Endothelial cell of umbilical vein (primary cell): ENCODE results near the gene CTU2. TPM values are rescaled to one million over a fixed set of nuclear protein-coding genes. Genes with fewer than 3 reads are reported as not detected.

ENCODE experiments used
- BruUV-seq: library from RNA; stranded (reverse); fragments of 400-500 nt; replicated peaks from 2 replicates; lab custom pipeline; 2021; lab: Mats Ljungman, UMichigan
- CTCF ChIA-PET: fragments of 300-600, 350-600 bp; sonication (Branson Sonifier 250); formaldehyde crosslinking; loops from one replicate; lab custom pipeline; 2021; ENCODE audit warnings: antibody characterized with exemption, inconsistent platforms; lab: Charles Lee
- POLR2A ChIA-PET: fragments of 300-600, 350-600 bp; sonication (Branson Sonifier 250); formaldehyde crosslinking; loops from one replicate; lab custom pipeline; 2021; ENCODE audit warnings: antibody characterized with exemption, inconsistent platforms; lab: Charles Lee
- DNase-seq: peaks from one replicate; pipeline ENCODE4 v3.0.0-alpha.2; 2011; ENCODE audit warnings: low read depth, low spot score
- FAIRE-seq: peaks from 2 replicates; lab custom pipeline; 2011; peaks lifted over from hg19 to GRCh38; lab: Jason Lieb, UNC
- H2AFZ ChIP-seq: 2 replicates; pipeline ENCODE4 v1.6.0; 2012; ENCODE audit warnings: low read depth, low read length, control low read depth, inconsistent platforms
- H3K27ac ChIP-seq: 2 replicates; pipeline ENCODE4 v1.5.1; 2011; ENCODE audit warnings: low read depth, mild to moderate bottlenecking, control low read depth, low read length, moderate library complexity; ENCODE audit not compliant: insufficient read depth
- H3K27me3 ChIP-seq, 2 experiments: 2 replicates each; pipeline versions ENCODE4 v1.6.0 to v1.6.1; 2011; ENCODE audit warnings: low read length in 2 of 2, mixed read lengths in 1 of 2; ENCODE audit not compliant: control insufficient read depth in 2 of 2, insufficient read depth in 2 of 2
- H3K36me3 ChIP-seq, 2 experiments: 2 replicates in 1 of 2; 3 replicates in 1 of 2; pipeline ENCODE4 v1.5.1; 2011; ENCODE audit warnings: low read length in 2 of 2, mild to moderate bottlenecking in 1 of 2, moderate library complexity in 1 of 2; ENCODE audit not compliant: control insufficient read depth in 2 of 2, insufficient read depth in 2 of 2; ENCODE audit errors: extremely low read depth in 1 of 2
- H3K4me1 ChIP-seq: 3 replicates; pipeline ENCODE4 v1.5.1; 2011; ENCODE audit warnings: mild to moderate bottlenecking, low read length; ENCODE audit not compliant: control insufficient read depth, insufficient read depth; ENCODE audit errors: extremely low read depth
- H3K4me2 ChIP-seq: 2 replicates; pipeline ENCODE4 v1.6.1; 2011; ENCODE audit warnings: low read length, control low read depth, mixed read lengths; ENCODE audit not compliant: insufficient read depth
- H3K4me3 ChIP-seq, 3 experiments: fragments of 200-600 bp in 1 of 3; sonication (generic), shearing (Covaris generic) in 1 of 3; replicated peaks in 1 of 3; 2 replicates each; pipeline ENCODE4 v1.5.1; 2011 to 2016; ENCODE audit warnings: control low read depth in 3 of 3, low read length in 3 of 3, mild to moderate bottlenecking in 2 of 3, inconsistent platforms in 1 of 3, low read depth in 1 of 3, moderate library complexity in 1 of 3; ENCODE audit not compliant: insufficient read depth in 1 of 3
- H3K79me2 ChIP-seq: 2 replicates; pipeline ENCODE4 v1.6.0; 2012; ENCODE audit warnings: low read length, inconsistent platforms; ENCODE audit not compliant: control insufficient read depth, insufficient read depth
- H3K9ac ChIP-seq: replicated peaks from 2 replicates; pipeline ENCODE3; 2011; ENCODE audit warnings: low read length, control low read depth; ENCODE audit not compliant: insufficient read depth; ENCODE audit errors: extremely low read depth
- H3K9me1 ChIP-seq: replicated peaks from 3 replicates; pipeline ENCODE4 v1.6.0; 2011; ENCODE audit warnings: mild to moderate bottlenecking, low read length; ENCODE audit not compliant: control insufficient read depth, insufficient read depth; ENCODE audit errors: extremely low read depth
- H3K9me3 ChIP-seq: replicated peaks from 2 replicates; pipeline ENCODE4 v1.5.1; 2012; ENCODE audit warnings: low read length, inconsistent platforms; ENCODE audit not compliant: control insufficient read depth, insufficient read depth
- H4K20me1 ChIP-seq: replicated peaks from 2 replicates; pipeline ENCODE3; 2011; ENCODE audit warnings: mild to moderate bottlenecking, low read length; ENCODE audit not compliant: control insufficient read depth, insufficient read depth; ENCODE audit errors: extremely low read depth
- FOS ChIP-seq: IDR thresholded peaks from 2 replicates; pipeline ENCODE4 v1.6.1; 2011; ENCODE audit warnings: mild to moderate bottlenecking, low read length, moderate library complexity, borderline replicate concordance; ENCODE audit not compliant: insufficient read depth
- GATA2 ChIP-seq: IDR thresholded peaks from 2 replicates; pipeline ENCODE4 v1.7.0; 2011; ENCODE audit warnings: low read depth, mild to moderate bottlenecking, moderate library complexity, mixed read lengths, low read length; ENCODE audit not compliant: insufficient read length, insufficient read depth
- JUN ChIP-seq: IDR thresholded peaks from 2 replicates; pipeline ENCODE4 v1.6.1; 2011; ENCODE audit warnings: borderline replicate concordance, low read depth; ENCODE audit not compliant: insufficient read length, insufficient read depth
- POLR2A ChIP-seq: IDR thresholded peaks from 2 replicates; pipeline ENCODE4 v1.6.1; 2012; ENCODE audit warnings: low read depth, mild to moderate bottlenecking, control low read depth, low read length
- POLR2AphosphoS5 ChIP-seq: IDR thresholded peaks from 2 replicates; pipeline ENCODE4 v1.6.1; 2012; ENCODE audit warnings: low read depth, mild to moderate bottlenecking, control low read depth, low read length, moderate library complexity; ENCODE audit not compliant: insufficient read depth
- dilution Hi-C: fragments of 300-500 bp; cut with MboI; formaldehyde crosslinking; loops from one replicate; pipeline ENCODE4 v1.15.0; 2019; ENCODE audit warnings: low sequenced_read_pairs; ENCODE audit not compliant: extremely low pct_ligation_motif_present
- intact Hi-C: fragments of 100-400 bp; cut with micrococcal nuclease; formaldehyde crosslinking; loops from one replicate; pipeline ENCODE4 v1.10.0; 2022
- polyA plus RNA-seq, 4 experiments: library from polyadenylated mRNA; depleted of rRNA in 3 of 4; stranded (reverse) in 3 of 4; unstranded in 1 of 4; fragments of >200 nt; gene quantifications; 2 replicates each; pipeline versions ENCODE4 v1.2.1 to v1.2.3, GENCODE V29; 2011 to 2012; ENCODE audit warnings: missing spikeins in 1 of 4
- total RNA-seq: library from RNA; stranded (reverse); gene quantifications from 2 replicates; pipeline ENCODE4 v1.2.3, GENCODE V29; 2021

Gene CTU2
- total and polyA plus RNA-seq, 2 donors (not counting 3 experiments of a cell fraction or from before 2014, with no cell fraction given): 26.1 to 33.7 TPM

DNA sequence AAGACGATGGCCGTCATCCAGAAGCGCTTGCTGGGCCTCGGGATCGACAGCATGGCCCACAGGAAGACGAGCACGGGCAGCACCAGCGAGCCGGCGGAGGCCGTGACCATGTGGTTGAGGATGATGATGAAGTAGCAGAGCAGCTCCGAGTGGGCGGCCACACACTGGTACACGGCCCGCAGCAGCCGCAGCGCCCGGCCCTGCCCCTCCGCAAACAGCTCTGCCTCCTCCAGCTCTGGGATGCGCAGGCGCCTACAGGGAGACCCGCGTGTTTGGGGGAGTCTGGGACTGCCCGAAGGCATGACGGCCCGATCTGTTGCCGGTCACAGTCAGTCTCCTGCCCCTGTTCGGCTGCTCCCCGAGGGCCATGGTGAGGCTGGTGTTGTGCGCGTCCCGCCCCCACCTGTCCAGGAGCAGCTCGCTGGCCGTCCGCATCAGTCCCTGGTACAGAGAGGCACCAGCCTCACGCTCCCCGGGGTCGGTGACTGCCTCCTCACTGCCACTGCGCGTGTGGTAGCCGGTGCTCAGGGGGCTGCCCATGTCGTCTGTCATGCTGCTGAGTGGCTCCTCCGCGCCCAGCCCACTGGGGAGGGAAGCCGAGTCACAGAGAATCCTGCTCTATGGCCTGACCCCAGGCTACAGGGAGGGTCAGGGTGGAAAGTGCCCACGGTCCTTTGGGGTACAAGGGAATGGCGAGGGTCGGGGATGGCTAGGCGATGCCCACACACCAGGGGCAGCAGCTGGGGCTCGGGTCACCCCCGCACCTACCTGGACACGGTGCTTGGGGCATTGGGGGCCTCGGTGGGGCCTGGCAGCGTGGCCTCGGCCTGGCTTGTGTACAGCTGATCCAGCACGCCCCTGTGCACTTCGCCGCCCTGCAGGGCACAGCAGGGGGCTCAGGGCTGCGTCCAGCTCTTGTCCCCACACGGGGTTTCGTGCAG, 15.8 kb downstream of the CTU2 start:
- H3K4me2 ChIP-seq: no peak overlapping the region
- intact Hi-C loops: no loop called here
- H3K27ac ChIP-seq: no peak overlapping the region
- FAIRE-seq: no peak
- no peaks in the 10 kb centered on the region for H3K9me1 ChIP-seq
- dilution Hi-C loops: no loop called here
- H3K9me3 ChIP-seq: no peaks in the 10 kb centered on the region
- no TSS peak for BruUV-seq
- H3K27me3 ChIP-seq: no peaks in the 10 kb centered on the region
- no peak overlapping the region for H3K9ac ChIP-seq
- H3K4me1 ChIP-seq: no peaks in the 10 kb centered on the region
- H3K4me3 ChIP-seq: no peak overlapping the region
- peaks cover 20 to 83% of the 10 kb centered on the region in 2 experiments for H3K36me3 ChIP-seq
- no peaks in the 10 kb centered on the region for H3K79me2 ChIP-seq
- ChIA-PET CTCF (interaction anchor here (1.2 to 4.1 kb wide), 2 partner anchors 15 to 20 kb away, joined by 4 to 19 read pairs; no protein-coding TSS in a partner anchor), POLR2A (no interaction called here)
- no peaks in the 10 kb centered on the region for H4K20me1 ChIP-seq
- DNase-seq: no peak
- no peak overlapping the region for H2AFZ ChIP-seq
- TF ChIP-seq JUN (no peak), GATA2 (no peak), POLR2AphosphoS5 (no peak), POLR2A (no peak), FOS (no peak)
